K562 (cell line): ENCODE data around the gene NKAIN1. TPM values are rescaled to one million over a fixed set of nuclear protein-coding genes. Genes with fewer than 3 reads are reported as not detected.

Source experiments
- ATAC-seq: fragments of 200-7000 bp; cut with Tn5 transposase; 3 replicates; pipeline ENCODE4 v1.9.1; 2020; ENCODE audit warnings: moderate library complexity
- BruUV-seq: library from RNA; stranded (reverse); fragments of 400-500 nt; replicated peaks from 2 replicates; lab custom pipeline; 2021; lab: Mats Ljungman, UMichigan
- CTCF ChIA-PET: fragments of 300-600 bp; formaldehyde crosslinking; extraction: SDS; loops from one replicate; lab custom pipeline; 2021; ENCODE audit warnings: low intra/inter-chr PET ratio; lab: Yijun Ruan, JAX
- POLR2A ChIA-PET: fragments of 300-600, 350-650 bp; sonication (Branson Sonifier 250); formaldehyde crosslinking; extraction: SDS; loops from one replicate; lab custom pipeline; 2021; ENCODE audit warnings: antibody characterized with exemption, inconsistent platforms; lab: Yijun Ruan, JAX
- DNase-seq, 4 experiments: peaks; one replicate each; pipeline versions ENCODE4 v3.0.0 to v3.0.0-alpha.2; 2011 to 2018; ENCODE audit warnings: low spot score in 3 of 4, mixed read lengths in 3 of 4; ENCODE audit errors: extremely low read depth in 1 of 4
- FAIRE-seq: peaks from 2 replicates; lab custom pipeline; 2011; peaks lifted over from hg19 to GRCh38; lab: Jason Lieb, UNC
- H2AFZ ChIP-seq: 2 replicates; pipeline ENCODE4 v1.6.0; 2011; ENCODE audit warnings: low read depth, low read length, control low read depth, inconsistent platforms
- H3K27ac ChIP-seq: fragments of 200-600 bp; 3 replicates; pipeline ENCODE4 v1.8.0; 2011; ENCODE audit warnings: low read depth, mild to moderate bottlenecking, control low read depth, inconsistent platforms, low read length, moderate library complexity, mixed read lengths; ENCODE audit errors: extremely low read depth
- H3K27me3 ChIP-seq, 2 experiments: fragments of 300-600 bp in 1 of 2; 2 replicates in 1 of 2; 3 replicates in 1 of 2; pipeline versions ENCODE4 v1.6.0 to v1.8.0; 2011; ENCODE audit warnings: inconsistent platforms in 2 of 2, low read length in 2 of 2, mild to moderate bottlenecking in 1 of 2, mixed read lengths in 1 of 2, moderate library complexity in 1 of 2; ENCODE audit not compliant: control insufficient read depth in 2 of 2, insufficient read depth in 2 of 2
- H3K36me3 ChIP-seq: fragments of 300-600 bp; 3 replicates; pipeline ENCODE4 v1.8.0; 2011; ENCODE audit warnings: mild to moderate bottlenecking, low read length, inconsistent platforms; ENCODE audit not compliant: control insufficient read depth, insufficient read depth
- H3K4me1 ChIP-seq, 2 experiments: fragments of 200-600 bp in 1 of 2; replicated peaks in 1 of 2; 2 replicates in 1 of 2; 3 replicates in 1 of 2; pipeline versions ENCODE4 v1.5.1 to v1.8.0; 2011; ENCODE audit warnings: inconsistent platforms in 2 of 2, low read length in 2 of 2, mild to moderate bottlenecking in 1 of 2, mixed read lengths in 1 of 2, moderate library complexity in 1 of 2; ENCODE audit not compliant: control insufficient read depth in 2 of 2, insufficient read depth in 2 of 2
- H3K4me2 ChIP-seq: 2 replicates; pipeline ENCODE4 v1.6.1; 2011; ENCODE audit warnings: low read length, control low read depth, inconsistent platforms, mixed read lengths; ENCODE audit not compliant: insufficient read depth
- H3K4me3 ChIP-seq: fragments of 200-600 bp; sonication (generic), shearing (Covaris generic); 2 replicates; pipeline ENCODE4 v1.5.1; 2016; ENCODE audit warnings: control low read depth, inconsistent platforms
- H3K79me2 ChIP-seq: fragments of 200-600 bp; 3 replicates; pipeline ENCODE4 v1.8.0; 2011; ENCODE audit warnings: low read length, inconsistent platforms; ENCODE audit not compliant: control insufficient read depth, insufficient read depth
- H3K9ac ChIP-seq, 2 experiments: 2 replicates each; pipeline versions ENCODE4 v1.6.0 to v1.6.1; 2011; ENCODE audit warnings: low read depth in 2 of 2, low read length in 2 of 2, control low read depth in 1 of 2, inconsistent platforms in 1 of 2, mild to moderate bottlenecking in 1 of 2, mixed read lengths in 1 of 2; ENCODE audit not compliant: insufficient read depth in 1 of 2
- H3K9me1 ChIP-seq: one replicate; pipeline ENCODE4 v1.6.0; 2011; ENCODE audit warnings: inconsistent platforms, mild to moderate bottlenecking, low read length, moderate library complexity; ENCODE audit not compliant: control insufficient read depth, insufficient read depth
- H3K9me3 ChIP-seq: replicated peaks from 2 replicates; pipeline ENCODE4 v1.5.1; 2011; ENCODE audit warnings: low read depth, low read length, inconsistent platforms; ENCODE audit not compliant: control insufficient read depth, insufficient read depth
- H4K20me1 ChIP-seq: replicated peaks from 2 replicates; pipeline ENCODE4 v1.6.1; 2011; ENCODE audit warnings: low read length, inconsistent platforms, mixed read lengths; ENCODE audit not compliant: control insufficient read depth, insufficient read depth
- BRD9 ChIP-seq: fragments of 450-650 bp; IDR thresholded peaks from 2 replicates; pipeline ENCODE4 v1.6.1; 2018; ENCODE audit warnings: low read depth; ENCODE audit not compliant: partially characterized antibody
- NCOA6 ChIP-seq: fragments of 450-650 bp; IDR thresholded peaks from 2 replicates; pipeline ENCODE4 v1.6.1; 2017; ENCODE audit warnings: mild to moderate bottlenecking
- POLR2AphosphoS5 ChIP-seq: IDR thresholded peaks from 2 replicates; pipeline ENCODE4 v1.6.1; 2011; ENCODE audit warnings: mild to moderate bottlenecking, low read depth, low read length, moderate library complexity; ENCODE audit not compliant: control insufficient read depth, insufficient read depth
- TAF7 ChIP-seq: fragments of 450-650 bp; IDR thresholded peaks from 2 replicates; pipeline ENCODE4 v1.6.1; 2016; ENCODE audit warnings: missing genetic modification characterization, missing compliant biosample characterization
- ZNF785 ChIP-seq: fragments of 250-450 bp; sonication (Bioruptor Pico); IDR thresholded peaks from 2 replicates; pipeline ENCODE4 v1.4.0; 2020; ENCODE audit warnings: mild to moderate bottlenecking
- WGBS: fragments of 100-300 bp; shearing (Covaris generic); methylation state at CpG from one replicate; pipeline ENCODE4 v1.1.6; 2016; ENCODE audit warnings: low coverage, mixed read lengths; ENCODE audit not compliant: insufficient coverage; ENCODE audit errors: missing lambda C conversion rate; 5-methylcytosine and 5-hydroxymethylcytosine counted together
- in situ Hi-C: fragments of 300-500 bp; cut with MboI; formaldehyde crosslinking; loops from 4 replicates; pipeline ENCODE4 v1.15.0; 2018; ENCODE audit warnings: inconsistent platforms, mixed read lengths
- intact Hi-C: fragments of 100-400 bp; cut with micrococcal nuclease; formaldehyde crosslinking; loops from 2 replicates; pipeline ENCODE4 v1.14.2; 2022
- polyA plus RNA-seq, 8 experiments: library from polyadenylated mRNA; depleted of rRNA in 4 of 8; stranded (reverse) in 5 of 8; unstranded in 3 of 8; fragments of >200 nt; fragmentation: Nextera tagmentation in 2 of 8; fragmentation: Illumina TruSeq in 1 of 8; extraction: Ambion mirVana in 2 of 8; extraction: Trizol in 1 of 8; gene quantifications; 2 replicates each; pipeline versions ENCODE4 v1.2.1 to v1.2.3, GENCODE V29; 2011 to 2014; ENCODE audit warnings: inconsistent platforms in 1 of 8, missing spikeins in 1 of 8
- total RNA-seq, 7 experiments: library from RNA; depleted of rRNA in 6 of 7; stranded (reverse); fragments of >200 nt in 6 of 7; fragmentation: Illumina TruSeq in 2 of 7; extraction: Trizol in 2 of 7; gene quantifications; 2 replicates each; pipeline versions ENCODE4 v1.2.1 to v1.2.3, GENCODE V29; 2011 to 2021; ENCODE audit warnings: low replicate concordance in 1 of 7
- TF ChIP-seq, protein P1 (sequence below), 2 experiments: IDR thresholded peaks; 2 replicates each; pipeline ENCODE4 v1.6.1; 2011; ENCODE audit warnings: borderline replicate concordance in 1 of 2, control low read depth in 1 of 2, low read depth in 1 of 2, low read length in 1 of 2, mild to moderate bottlenecking in 1 of 2, mixed read lengths in 1 of 2, moderate library complexity in 1 of 2; ENCODE audit not compliant: insufficient read depth in 1 of 2, insufficient read length in 1 of 2, poor library complexity in 1 of 2, severe bottlenecking in 1 of 2; ENCODE audit errors: extremely low read depth in 1 of 2

Gene NKAIN1
- total and polyA plus RNA-seq, 9 of the 15 experiments (the other 6 are each of a cell fraction or from before 2014, with no cell fraction given) = 0.03 to 0.22 (median 0.04) TPM; not detected in 3

DNA sequence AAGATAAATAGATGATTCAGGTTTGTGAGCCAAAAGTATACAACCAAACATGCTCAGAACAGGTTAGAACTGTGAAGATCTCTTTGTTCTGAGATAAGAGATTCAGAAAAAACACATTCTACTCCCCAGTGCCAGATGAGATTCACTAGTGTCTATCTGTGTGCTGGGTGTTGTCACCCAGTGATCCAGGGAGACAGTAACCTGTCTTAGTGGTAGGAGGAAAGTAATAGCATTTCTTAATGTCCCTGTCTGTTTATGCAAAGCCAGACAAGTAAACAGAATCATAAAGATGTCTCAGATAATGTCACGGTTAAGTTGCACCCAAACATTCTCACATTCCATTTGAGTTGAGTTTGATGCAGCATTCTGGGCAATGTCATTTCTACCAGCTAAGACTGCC lies 18.9 kb upstream of the NKAIN1 start (continued):
- TF ChIP-seq, protein P1, sequence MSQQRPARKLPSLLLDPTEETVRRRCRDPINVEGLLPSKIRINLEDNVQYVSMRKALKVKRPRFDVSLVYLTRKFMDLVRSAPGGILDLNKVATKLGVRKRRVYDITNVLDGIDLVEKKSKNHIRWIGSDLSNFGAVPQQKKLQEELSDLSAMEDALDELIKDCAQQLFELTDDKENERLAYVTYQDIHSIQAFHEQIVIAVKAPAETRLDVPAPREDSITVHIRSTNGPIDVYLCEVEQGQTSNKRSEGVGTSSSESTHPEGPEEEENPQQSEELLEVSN (IDR thresholded peaks at IDR 0.05; ENCODE audit: borderline replicate concordance in 1 of 2, extremely low read depth in 1 of 2, insufficient read depth in 1 of 2, insufficient read length in 1 of 2, low read depth in 1 of 2, low read length in 1 of 2, poor library complexity in 1 of 2, severe bottlenecking in 1 of 2) = no peak
- TF ChIP-seq NCOA6 (no peak), BRD9 (no peak), TAF7 (no peak)

DNA sequence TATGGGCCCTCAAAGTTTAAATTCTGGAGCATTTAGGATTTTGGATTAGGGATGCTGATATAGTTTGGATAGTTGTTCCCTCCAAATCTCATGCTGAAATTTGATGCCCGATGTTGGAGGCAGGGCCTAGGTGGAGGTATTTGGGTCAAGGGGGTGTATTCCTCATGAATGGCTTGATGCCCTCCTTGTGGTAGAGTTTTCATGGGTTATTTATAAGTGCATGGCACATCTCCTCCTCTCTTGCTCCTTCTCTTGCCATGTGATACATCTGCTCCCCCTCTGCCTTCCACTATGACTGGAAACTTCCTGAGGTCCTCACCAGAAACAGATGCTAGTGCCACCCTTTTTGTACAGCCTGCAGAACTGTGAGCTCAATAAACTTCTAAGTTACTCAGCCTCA lies 17.5 kb upstream of the NKAIN1 start:
- Histone ChIP-seq H4K20me1 (peaks cover 2% of the 10 kb centered on the region; the same call in 1 of the 2 replicates), H3K4me3 (no peak overlapping the region), H3K9ac (no peak overlapping the region), H3K9me3 (no peaks in the 10 kb centered on the region), H3K4me2 (no peak overlapping the region), H3K27ac (no peak overlapping the region), H3K36me3 (peaks cover 45% of the 10 kb centered on the region), H3K4me1 (no peaks in the 10 kb centered on the region), H3K79me2 (no peaks in the 10 kb centered on the region), H3K27me3 (no peaks in the 10 kb centered on the region), H2AFZ (no peak overlapping the region), H3K9me1 (no peaks in the 10 kb centered on the region)
- no peak for ATAC-seq
- POLR2A ChIA-PET = interaction anchor here (0.7 to 1.7 kb wide), 2 partner anchors 10 to 40 kb away, joined by 4 read pairs; partner anchors contain the start of gene ZCCHC17
- peak; percentile 11 for FAIRE-seq
- DNase-seq = no peak
- peak; percentile 49; the same call in 1 of the 2 replicates for TF ChIP-seq POLR2AphosphoS5
- no peak for TF ChIP-seq ZNF785 (CRISPR knock-in tag)
- BruUV-seq = no TSS peak
- in situ Hi-C loops (no loop called here), intact Hi-C loops (no loop called here)
- 94% methylated on average over 1 of the region's 1 CpG for WGBS
- CTCF ChIA-PET = no interaction called here
